ENCODE measurements around the gene FNBP1L.

DNA sequence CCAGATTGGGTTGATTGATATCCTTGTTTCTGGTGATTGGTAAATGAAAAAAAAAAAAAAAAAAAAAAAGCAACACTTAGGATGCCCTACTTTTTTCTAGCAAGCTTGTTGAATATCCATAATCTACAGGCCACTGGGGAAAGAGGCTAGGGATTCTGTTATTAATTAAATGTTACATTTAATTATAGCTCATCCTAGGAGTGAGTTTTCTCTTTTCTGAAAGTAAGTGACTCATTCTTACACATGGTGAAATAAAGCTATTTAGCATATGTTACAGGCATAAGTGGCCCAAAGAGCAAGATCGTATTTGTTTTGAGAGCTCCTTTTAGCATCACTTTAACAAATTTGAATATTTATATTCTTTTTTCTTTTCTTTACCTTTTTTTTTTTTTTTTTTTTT, 94.5 kb downstream of the FNBP1L start:
- no peak for TF ChIP-seq SIX5 (IDR thresholded peaks at IDR 0.05; ENCODE audit: borderline replicate concordance in 1 of 2, insufficient read depth in 1 of 2, low read depth in 1 of 2, low read length in 2 of 2)
- no peak for TF ChIP-seq GABPA (tag; conservative IDR thresholded peaks at IDR 0.05; ENCODE audit: low read depth)
- TF ChIP-seq DNMT1 (IDR thresholded peaks at IDR 0.05), result no peak
- no peak for TF ChIP-seq FOXK1 (CRISPR knock-in tag; IDR thresholded peaks at IDR 0.05; ENCODE audit: borderline replicate concordance)
- TF ChIP-seq CEBPB (tag; IDR thresholded peaks at IDR 0.05), result no peak
- TF ChIP-seq CREM (IDR thresholded peaks at IDR 0.05; ENCODE audit: low read depth), result no peak
- no peak for TF ChIP-seq DDX20 (tag; IDR thresholded peaks at IDR 0.05; ENCODE audit: low read depth)
- no peak for TF ChIP-seq LEF1 (IDR thresholded peaks at IDR 0.05)
- TF ChIP-seq KLF6 (CRISPR knock-in tag; IDR thresholded peaks at IDR 0.05; ENCODE audit: borderline replicate concordance), result no peak
- TF ChIP-seq, protein P1, sequence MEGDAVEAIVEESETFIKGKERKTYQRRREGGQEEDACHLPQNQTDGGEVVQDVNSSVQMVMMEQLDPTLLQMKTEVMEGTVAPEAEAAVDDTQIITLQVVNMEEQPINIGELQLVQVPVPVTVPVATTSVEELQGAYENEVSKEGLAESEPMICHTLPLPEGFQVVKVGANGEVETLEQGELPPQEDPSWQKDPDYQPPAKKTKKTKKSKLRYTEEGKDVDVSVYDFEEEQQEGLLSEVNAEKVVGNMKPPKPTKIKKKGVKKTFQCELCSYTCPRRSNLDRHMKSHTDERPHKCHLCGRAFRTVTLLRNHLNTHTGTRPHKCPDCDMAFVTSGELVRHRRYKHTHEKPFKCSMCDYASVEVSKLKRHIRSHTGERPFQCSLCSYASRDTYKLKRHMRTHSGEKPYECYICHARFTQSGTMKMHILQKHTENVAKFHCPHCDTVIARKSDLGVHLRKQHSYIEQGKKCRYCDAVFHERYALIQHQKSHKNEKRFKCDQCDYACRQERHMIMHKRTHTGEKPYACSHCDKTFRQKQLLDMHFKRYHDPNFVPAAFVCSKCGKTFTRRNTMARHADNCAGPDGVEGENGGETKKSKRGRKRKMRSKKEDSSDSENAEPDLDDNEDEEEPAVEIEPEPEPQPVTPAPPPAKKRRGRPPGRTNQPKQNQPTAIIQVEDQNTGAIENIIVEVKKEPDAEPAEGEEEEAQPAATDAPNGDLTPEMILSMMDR (IDR thresholded peaks at IDR 0.05 in 2 of 3, conservative IDR thresholded peaks at IDR 0.05 in 1 of 3; ENCODE audit: insufficient read depth in 2 of 3, low read depth in 1 of 3, low read length in 3 of 3), result no peak
- no peak for TF ChIP-seq EZH2 (IDR thresholded peaks at IDR 0.05; ENCODE audit: borderline replicate concordance, low read depth, low read length)
- no peak for TF ChIP-seq HMG20B (CRISPR knock-in tag; IDR thresholded peaks at IDR 0.05)
